Adipose tissue (tissue), 3 donors: ENCODE results near the gene CHD1. TPM values are rescaled to one million over a fixed set of nuclear protein-coding genes. Genes with fewer than 3 reads are reported as not detected.

Experiments
- H3K27ac ChIP-seq: one replicate; pipeline ENCODE4 v1.5.1; 2013; ENCODE audit warnings: low read depth, low read length
- WGBS, 3 donors: extraction: QIAGEN DNeasy Blood & Tissue Kit; methylation state at CpG; one replicate each; pipeline ENCODE4 v1.1.7; 2013; 5-methylcytosine and 5-hydroxymethylcytosine counted together
- polyA plus RNA-seq, 3 donors: library from polyadenylated mRNA; stranded (reverse); fragments of 200-250 nt; gene quantifications; one replicate each; pipeline ENCODE4 v1.2.3, GENCODE V29; 2013
- donor health status: healthy with polysubstance abuse.
- donor health status: Bipolar disorder and iron deficiency.
- donor health status: healthy.

Gene CHD1
- polyA plus RNA-seq, 3 donors, result 6.7 to 27.3 (median 21.4) TPM

DNA sequence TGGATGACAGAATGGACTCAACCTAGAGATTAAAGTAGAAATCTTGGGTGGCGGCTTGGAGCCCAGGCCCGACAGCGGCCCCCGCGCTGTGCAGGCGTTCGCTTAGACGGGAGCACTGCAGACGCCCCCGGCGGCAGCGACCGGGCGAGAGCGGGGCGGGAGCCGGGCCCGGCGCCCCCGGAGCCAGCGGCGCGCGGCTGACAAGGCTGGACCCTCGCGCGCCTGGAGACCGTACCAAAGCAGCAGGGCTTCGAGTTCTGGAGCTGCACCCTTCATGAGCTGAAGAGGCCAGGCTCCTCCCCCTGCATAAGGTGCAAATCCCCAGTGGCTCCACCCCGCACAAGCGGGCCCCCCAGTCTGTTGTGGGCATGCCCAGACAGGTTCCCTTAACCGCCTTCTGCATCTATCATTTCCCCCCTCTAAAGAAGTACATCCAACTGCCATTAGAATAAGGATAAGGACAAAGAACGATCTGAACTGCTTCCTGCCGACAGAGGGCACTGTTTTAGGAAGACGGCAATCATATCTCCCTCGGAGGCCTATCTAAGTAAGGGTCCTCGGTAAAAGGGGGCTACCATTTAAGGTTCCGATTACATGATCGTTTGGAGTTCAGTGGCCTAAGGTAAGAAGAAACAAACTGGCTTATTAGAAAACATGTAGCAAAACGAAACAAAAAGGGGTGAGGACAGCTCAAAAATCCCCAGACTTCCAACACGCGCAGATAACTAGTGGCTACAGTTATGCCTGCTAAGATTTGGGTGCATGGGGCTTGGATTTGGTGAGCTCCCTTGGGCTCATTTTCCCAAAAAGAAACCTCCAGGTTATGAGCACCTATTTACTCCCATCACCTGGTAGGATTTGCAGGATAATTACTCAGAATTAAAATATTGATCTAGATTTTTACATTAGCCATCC is 89.1 kb downstream of the CHD1 start:
- 45 to 53% (median 52%) methylated on average over 41 to 42 of the region's 42 CpGs for WGBS, 3 donors

DNA sequence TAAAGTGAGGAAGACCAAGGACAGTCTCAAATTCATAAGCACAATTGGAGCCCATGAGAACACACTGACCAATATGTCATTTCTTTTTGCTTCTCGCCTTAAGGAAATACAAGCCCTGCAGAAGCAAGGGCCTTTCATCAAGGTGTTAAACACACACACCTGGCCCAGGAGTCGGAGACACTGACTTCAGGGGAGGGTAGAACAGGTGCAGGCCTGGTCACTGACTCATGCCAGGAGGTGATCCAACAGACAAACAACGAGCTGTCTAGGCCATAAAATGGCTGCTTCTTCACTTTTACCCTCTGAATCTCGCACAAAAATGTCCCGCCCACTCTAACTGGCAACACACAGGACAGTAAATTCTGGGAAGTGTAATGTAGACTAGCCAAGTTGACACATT is 92.6 kb downstream of the CHD1 start:
- no peak overlapping the region for H3K27ac ChIP-seq
- WGBS, 3 donors, result 88 to 92% (median 90%) methylated on average over 5 of the region's 5 CpGs

More for the DNA sequence above, 89.1 kb downstream of the CHD1 start:
- no peak overlapping the region for H3K27ac ChIP-seq

DNA sequence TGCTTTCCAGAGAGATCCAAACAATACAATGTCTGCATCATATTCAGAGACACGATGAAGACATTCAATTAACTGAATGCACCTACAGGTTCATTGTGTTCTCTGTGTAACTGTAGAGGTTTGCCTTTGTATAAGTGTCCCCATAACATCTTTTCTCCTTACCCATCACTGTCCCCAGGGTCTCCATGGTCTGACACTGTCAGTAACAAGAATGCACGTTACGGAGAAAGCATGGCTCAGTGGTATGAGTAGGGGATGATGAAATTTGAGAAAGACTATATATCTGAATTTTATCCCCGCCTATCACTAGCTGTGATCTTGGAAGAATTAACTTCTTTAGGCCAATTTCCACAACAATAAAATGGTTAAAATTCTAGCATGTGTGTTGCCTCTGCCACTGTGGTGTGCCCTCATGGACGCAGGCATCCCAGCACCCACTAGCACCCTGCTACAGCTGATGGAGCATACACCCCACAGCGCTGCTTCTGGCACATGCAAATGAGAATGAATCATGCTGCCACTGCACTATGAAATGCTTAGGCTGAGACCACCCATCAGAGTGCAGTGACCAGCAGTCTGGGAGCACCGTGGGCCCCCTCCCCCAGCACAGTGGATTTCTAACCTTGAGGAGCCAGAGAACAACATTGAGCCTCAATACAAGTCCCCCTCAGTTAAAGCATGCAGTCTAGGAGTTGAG is 101.1 kb downstream of the CHD1 start:
- H3K27ac ChIP-seq, result no peak overlapping the region
- 66 to 84% (median 76%) methylated on average over 7 of the region's 7 CpGs for WGBS, 3 donors

DNA sequence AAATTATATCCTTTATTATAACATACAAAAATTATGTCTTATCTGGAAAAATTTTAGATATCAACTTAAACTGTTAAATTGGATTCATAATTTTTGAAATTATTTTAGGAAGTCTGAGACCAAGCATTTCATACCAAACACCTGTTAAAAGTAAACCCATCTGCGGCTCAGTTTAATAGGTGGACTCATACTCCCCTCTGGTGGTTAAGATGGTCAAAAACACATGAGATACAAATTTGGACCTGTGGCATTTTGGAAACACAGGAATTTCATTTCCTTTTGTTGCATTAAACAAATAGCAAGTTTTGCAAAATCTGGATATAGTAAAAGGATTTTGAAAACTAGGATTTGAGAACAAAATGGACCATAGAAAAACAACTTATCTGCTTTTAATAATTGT is 101.6 kb downstream of the CHD1 start:
- WGBS, 3 donors, result 18 to 38% (median 36%) methylated on average over 1 of the region's 1 CpG
- H3K27ac ChIP-seq, result no peak overlapping the region

DNA sequence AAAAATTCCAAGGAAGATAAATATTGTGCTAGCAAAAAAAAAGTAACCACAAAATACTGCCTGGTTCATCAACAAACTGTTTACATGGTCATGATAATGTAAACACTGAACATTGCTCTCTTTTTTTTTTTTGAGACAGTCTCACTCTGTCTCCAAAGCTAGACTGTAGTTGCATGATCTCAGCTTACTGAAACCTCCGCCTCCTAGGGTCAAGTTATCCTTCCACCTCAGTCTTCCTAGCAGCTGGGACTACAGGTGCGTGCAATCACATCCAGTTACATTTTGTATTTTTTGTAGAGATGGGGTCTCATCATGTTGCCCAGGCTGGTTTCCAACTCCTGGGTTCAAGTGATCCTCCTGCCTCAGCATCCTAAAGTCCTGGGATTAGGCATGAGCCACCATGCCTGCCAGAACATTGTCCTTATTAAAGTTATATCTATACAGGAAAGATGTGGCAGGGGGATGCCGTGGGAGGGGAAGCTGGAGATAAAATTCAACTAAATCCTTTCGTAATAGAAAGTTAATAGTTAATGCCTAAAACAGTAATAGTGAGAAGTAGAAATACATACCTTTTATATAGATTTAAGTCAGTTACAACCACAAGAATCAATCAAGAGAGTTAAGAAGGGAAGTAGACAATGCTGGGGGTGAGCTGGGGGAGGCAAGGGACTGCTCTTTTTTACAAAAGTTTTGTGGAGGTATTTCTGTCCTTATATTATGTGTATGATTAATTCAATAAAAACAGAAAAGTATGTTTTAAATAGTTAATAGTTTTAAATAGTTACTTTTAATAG is 103.0 kb downstream of the CHD1 start:
- WGBS, 3 donors, result 86 to 91% (median 88%) methylated on average over 4 of the region's 4 CpGs
- no peak overlapping the region for H3K27ac ChIP-seq

DNA sequence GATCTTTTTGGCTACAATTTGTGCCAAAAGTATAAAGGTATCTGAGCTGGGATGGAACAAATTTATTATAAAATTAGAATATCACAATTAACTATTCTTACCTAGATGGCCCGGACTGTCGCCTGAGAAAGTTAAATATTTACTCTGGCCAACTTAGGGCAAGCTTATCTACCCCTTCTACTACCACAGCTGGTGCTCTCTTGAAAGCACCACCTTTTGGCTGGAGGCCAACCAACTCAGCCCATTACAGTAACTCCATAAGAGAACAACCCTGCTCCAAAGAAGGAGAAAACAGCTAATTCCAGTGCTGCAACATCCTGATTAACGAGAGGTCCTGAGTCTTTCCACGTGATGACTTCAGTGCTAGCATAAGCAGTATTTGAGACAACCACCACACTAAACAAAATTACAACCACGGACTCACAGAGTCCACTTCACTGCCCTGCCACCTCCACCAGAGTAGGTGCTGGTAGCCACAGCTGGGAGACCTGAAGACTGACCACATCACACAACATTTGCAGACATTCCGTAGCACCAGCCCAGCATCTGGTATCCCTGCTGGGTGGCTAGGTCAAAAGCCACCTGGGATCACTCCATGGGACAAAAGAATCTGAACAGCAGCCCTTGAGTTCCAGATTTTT is 112.1 kb downstream of the CHD1 start:
- WGBS, 3 donors, result 33 to 84% (median 82%) methylated on average over 6 of the region's 6 CpGs

DNA sequence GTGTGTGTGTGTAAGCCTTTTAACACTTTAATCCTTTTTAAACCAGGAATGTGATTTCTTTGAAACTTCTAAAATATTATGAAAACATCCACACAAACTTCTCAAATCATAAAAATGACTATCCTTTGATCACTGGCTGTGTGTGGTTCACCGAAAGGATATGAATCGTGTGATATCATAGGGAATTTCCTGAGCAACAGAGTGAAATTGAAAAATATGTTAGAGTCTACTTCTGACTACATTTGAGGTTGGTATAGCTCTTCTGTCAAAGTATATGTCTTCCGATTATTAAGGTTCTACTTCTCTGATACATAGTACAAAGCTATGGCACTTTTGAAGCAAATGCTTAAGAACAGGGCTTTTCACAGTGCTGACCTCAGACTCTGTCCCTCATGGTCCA is 115.1 kb downstream of the CHD1 start:
- WGBS, 3 donors, result 91 to 98% (median 98%) methylated on average over 3 of the region's 3 CpGs
- no peak overlapping the region for H3K27ac ChIP-seq

More for the DNA sequence above, 112.1 kb downstream of the CHD1 start:
- no peak overlapping the region for H3K27ac ChIP-seq

DNA sequence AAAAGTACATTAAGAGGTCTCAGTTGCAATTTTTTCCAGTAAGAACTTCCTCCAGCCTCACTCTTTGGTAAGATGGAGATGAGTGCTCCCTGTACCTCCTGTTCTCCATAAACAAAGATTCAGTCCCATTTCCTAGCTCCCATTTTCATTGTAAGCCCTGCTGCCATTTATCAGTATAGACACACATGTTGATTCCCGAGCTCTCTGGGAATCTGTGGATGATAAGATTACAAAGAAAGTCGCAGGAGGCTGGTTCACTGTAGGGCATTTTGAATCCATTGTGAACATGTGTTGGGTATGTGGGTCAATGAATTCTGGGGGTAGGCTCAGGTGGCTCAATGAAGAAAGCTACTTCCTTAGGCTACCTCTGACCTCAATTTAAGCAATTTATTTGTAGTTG is 118.6 kb downstream of the CHD1 start:
- no peak overlapping the region for H3K27ac ChIP-seq
- 30 to 54% (median 37%) methylated on average over 2 of the region's 2 CpGs for WGBS, 3 donors

DNA sequence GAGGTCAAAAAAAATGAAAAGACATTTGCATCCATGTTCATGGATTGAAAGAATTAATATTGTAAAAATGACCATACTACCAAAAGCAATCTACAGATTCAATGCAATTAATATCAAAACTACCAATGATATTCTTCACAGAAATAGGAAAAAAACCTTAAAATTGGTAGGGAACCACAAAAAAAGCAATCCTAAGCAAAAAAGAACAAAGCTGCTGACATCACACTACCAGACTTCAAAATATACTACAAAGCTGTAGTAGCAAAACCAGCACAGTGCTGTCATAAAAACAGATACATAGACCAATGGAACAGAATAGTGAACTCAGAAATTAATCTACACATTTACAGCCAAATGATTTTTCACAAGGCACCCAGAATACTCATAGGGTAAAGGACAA is 121.0 kb downstream of the CHD1 start:
- no peak overlapping the region for H3K27ac ChIP-seq

DNA sequence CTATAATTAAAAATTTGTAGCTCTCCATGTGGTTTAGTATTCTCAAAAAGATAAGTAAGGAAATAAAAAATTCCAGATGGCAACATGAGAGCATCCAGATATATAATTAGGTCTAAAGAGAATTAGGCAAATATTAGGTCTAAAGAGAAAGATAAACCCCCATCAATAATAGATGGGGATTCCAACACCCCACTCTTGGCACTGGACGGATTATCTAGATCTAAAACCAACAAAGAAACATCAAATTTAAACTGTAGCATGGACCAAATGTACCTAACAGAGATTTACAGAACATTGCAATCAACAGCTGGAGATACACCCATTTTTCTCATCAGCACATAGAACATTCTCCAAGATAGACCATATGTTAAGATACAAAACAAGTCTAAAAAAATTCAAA is 123.7 kb downstream of the CHD1 start:
- no peak overlapping the region for H3K27ac ChIP-seq
- WGBS, 3 donors, result 0 to 53% (median 31%) methylated on average over 1 of the region's 1 CpG

DNA sequence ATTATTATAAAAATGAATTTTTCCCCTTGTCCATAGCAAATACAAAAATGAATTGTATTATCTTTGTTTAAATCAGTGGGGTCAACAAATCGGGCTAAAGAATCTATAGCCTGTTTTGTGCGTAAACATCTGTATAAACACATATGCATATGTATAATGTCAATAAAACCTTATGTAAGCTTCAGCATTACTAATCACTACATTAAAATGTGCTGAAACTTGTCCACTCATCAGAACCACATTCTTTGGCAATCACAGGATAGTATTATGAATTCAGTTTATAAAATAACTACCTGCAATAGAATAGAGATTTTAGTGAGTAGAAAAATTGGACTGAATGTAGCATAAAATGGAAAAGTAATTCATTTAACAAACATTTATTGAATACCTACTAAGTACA is 124.7 kb downstream of the CHD1 start:
- no peak overlapping the region for H3K27ac ChIP-seq
- WGBS, 3 donors, result 75 to 95% (median 94%) methylated on average over 2 of the region's 2 CpGs

Other genes with a start within 250 kb of the CHD1 start
- gene RGMB, start 155.3 kb downstream of the CHD1 start, polyA plus RNA-seq, result 10 to 100 TPM in 1 of 3 donors, 1 to 10 TPM in 2; 5.4 to 12.6 (median 5.9) TPM